HG03103 (cell line): ENCODE results near the gene CDON.
"Not testable (repeated sequence)": the region's sequence is repeated elsewhere in the genome, so short reads cannot be mapped to it uniquely, and the experiment has no call there.

Source experiments
- ATAC-seq: cut with Tn5 transposase; IDR thresholded peaks from one replicate; pipeline ENCODE4 v1.9.1; 2021; ENCODE audit warnings: low read depth; ENCODE audit not compliant: unreplicated experiment

The CDON gene

GRCh38 chr11:125931116-125931515 lies 131.6 kb downstream of the CDON start:
- ATAC-seq: no peak

DNA sequence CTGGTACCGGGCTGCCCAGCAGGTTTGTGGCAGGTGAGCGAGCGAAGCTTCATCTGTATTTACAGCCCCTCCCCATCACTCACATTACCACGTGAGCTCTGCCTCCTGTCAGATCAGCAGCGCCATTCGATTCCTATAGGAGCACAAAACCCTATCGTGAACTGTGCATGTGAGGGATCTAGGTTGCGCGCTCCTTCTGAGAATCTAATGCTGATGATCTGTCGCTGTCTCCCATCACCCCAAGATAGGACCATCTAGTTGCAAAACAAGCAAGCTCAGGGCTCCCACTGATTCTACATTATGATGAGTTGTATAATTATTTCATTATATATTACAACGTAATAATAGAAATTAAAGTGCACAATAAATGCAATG lies 132.6 kb downstream of the CDON start:
- ATAC-seq: no peak

- ATAC-seq: no peak
Observed at GRCh38 chr11:125929445-125930075, 133.1 kb downstream of the CDON start.

DNA sequence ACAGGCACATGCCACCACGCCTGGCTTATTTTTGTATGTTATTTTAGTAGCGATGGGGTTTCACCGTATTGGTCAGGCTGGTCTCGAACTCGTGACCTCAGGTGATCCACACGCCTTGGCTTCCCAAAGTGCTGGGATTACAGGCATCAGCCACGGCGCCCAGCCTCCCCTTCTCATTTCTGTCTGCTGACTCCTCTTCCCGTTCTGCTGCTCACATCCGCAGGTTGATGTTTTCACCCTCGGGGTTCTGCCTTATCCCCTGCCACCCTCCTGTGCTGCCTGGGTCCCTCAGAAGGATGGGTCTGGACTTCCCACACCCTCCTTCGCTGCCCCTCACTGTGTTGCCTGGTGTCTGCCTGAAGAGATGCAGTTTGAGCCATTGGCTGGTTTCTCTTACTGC lies 136.0 kb downstream of the CDON start:
- no peak for ATAC-seq

GRCh38 chr11:125925804-125926203 lies 136.9 kb downstream of the CDON start:
- ATAC-seq: no peak

- no peak for ATAC-seq
Observed at GRCh38 chr11:125925247-125925740, 137.4 kb downstream of the CDON start.

DNA sequence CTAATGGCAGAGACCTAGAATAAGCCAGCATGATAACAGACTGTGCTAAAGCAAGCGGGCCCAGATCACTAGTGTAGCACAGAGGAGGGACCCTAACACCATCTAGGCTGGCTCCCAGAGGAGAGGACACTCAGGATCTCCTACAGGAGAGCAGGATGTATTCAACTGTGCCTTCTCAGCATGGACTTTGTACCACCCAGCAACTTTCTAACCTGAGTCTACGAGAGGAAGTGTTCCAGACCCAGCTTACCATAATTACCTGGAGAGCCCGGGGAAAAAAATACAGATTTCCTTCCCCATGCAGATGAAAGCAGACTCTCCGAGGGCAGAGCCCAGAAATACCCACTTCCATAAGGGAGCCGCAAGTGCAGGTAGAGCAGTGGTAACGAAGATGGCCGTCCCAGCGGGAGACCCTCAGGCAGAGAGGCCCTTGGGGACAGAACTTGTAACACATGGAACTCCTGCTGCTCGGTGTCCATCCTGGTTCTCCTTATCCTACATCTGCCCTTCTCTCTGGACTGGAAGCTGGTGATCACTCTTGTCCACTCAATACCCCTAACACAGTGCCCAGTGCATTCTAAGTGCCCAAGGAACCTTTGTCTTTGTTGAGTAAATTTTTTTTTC lies 138.2 kb downstream of the CDON start:
- ATAC-seq: no peak

- ATAC-seq: no peak
Observed at GRCh38 chr11:125923633-125924032, 139.0 kb downstream of the CDON start.

GRCh38 chr11:125923012-125923579 lies 139.6 kb downstream of the CDON start:
- ATAC-seq: peak; percentile 63

DNA sequence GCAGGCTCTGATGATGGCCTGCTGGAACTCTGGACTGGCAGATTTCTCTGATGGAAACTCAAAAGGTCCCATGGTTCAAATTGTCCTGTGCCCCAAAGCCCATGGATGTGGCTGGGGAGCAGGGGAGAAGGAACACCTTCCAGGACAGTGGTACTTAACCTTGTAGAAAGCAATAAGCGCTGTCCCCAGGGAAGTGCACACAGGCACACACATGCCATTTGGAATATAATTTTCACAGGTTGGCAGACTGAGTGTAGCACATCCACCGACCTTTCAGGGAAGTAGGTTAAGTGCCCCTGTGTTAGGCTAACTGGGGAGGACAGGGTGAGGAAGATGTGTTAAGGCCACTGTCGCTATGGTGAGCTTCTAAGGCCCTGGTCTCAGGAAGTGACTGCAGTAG lies 140.5 kb downstream of the CDON start:
- no peak for ATAC-seq

GRCh38 chr11:125921042-125921441 lies 141.6 kb downstream of the CDON start:
- no peak for ATAC-seq

DNA sequence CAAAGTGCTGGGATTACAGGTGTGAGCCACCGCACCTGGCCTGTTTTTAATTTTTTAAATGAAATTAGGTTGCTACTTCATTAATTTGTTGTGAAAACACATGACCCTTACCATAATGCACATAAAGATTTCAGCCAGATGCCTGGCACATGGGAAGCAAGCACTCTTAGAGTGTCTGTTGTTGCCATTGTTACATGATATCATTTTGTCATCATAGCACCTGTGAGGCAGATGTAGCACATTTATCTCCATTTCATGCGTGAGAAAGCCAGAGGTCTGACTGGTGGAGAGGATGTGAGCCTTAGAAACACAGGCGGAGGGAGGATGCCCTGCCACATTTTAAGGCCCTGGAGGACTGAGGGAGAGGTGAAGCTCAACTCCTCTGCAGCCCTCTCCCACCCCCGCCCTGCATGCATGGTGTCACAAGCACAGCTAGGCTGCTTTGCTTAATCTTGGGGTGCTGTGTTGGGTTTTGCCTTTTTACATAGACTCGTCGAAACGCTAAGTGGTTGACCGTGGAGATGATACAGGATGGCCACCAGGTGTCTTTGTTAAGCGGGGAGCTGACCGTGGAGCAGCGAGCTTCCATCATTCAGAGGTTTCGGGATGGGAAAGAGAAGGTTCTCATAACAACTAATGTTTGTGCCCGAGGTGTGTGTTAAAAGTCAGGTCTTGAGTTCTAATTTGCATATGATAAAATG lies 144.4 kb downstream of the CDON start:
- no peak for ATAC-seq

GRCh38 chr11:125916683-125917347 lies 145.9 kb downstream of the CDON start:
- ATAC-seq: no peak

GRCh38 chr11:125914601-125915000 lies 148.1 kb downstream of the CDON start:
- ATAC-seq: not testable (repeated sequence)

DNA sequence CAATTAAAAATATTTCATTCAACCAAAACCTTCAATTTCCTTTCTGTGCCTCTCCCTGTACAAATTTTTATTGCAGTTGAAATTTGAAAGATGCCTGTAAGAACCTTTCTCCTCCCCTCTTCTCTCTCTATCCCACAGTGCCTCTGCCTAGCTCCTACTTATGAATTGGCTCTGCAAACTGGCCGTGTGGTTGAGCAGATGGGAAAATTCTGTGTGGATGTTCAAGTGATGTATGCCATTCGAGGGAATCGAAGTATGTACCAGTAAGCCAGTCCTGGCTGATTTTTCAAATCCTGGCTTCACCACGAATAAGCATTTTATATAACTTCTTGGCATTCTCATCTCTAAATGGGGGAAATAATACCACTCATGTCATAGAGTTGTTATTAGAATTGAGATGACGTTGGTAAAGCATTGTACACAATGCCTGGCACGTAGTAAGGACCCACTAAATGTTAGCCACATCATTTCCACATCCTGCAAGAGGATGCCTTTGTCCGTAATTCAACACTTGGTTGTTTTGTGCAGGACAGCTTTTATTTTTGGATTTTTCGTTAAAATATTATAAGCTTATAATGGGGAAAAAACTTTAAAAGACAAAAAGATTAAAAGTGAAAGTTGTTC lies 152.3 kb downstream of the CDON start:
- no peak for ATAC-seq
